GM21529 (cell line): ENCODE data around the gene IL18R1.

Experiments used
- ATAC-seq: cut with Tn5 transposase; IDR thresholded peaks from one replicate; pipeline ENCODE4 v1.9.1; 2021; ENCODE audit not compliant: unreplicated experiment

Gene IL18R1

DNA sequence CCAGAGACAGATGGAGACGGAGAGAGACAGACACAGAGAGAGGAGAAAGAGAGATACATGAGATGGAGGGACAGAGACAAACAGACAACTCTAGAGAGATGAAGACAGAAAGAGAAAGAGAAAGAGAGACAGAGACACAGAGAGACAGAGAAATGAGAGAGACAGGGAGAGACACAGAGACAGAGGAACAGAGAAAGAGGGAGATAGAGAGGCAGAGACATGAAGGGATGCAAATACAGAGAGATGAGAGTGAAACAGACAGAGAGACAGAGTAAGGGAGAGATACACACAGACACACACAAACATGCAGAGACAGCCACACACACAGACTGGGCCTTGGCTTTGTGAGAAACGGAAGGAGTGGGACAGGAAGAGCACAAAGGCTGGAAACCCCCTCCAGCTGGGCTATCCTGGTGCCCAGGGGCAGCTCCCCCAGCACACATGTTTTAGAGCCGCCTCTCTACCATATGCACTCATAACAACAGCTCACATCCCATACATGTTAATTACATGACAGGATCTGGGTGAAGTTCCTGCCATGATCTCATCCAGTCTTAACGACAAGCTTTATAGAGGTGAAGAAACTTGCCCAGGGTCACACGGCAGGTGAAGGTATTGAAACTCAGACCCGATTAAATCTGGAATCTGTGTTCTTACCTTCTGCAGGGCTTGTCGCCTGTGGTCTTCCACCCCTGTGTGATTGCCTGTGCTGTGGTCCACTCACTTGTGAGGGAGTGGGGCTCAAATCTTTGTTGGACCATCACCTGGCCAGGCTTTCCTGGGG is 32.4 kb downstream of the IL18R1 start:
- ATAC-seq: no peak

DNA sequence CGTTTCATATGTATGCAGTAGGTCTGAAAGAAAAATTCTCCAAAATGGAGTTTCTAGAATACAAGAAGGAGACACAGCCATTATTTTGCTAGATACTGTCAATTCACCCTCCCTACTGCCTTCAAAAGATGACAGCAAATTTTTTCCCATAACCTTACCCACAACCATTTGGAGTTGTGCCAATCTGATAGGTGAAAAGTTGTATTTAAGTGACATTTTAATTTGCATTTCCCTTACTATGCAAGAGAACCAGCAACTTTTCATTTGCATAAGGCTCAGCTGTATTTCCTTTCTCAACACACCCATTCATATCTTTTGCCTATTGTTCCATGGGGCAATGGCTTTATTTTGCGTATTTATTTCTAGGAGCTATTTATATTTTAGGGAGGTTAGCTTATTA is 36.0 kb downstream of the IL18R1 start:
- no peak for ATAC-seq

DNA sequence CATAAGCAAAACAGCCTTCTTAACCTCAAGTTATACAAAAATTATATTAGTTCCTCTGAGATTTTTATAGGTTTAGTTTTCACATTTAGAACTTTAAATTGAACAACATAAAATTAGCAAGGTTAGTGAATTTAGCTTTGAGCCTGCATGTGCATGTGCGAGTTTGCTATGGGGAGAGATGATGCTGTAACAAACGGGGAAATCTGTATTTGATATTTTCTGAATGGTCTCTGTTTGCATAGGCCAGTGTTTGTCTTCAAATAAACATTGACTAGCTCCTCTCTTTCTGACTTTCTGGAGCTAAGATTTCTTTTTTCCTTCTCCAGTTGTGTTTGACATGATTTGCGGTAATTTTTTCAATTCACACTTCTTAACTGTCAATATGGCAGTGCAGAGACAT is 36.5 kb downstream of the IL18R1 start:
- no peak for ATAC-seq

DNA sequence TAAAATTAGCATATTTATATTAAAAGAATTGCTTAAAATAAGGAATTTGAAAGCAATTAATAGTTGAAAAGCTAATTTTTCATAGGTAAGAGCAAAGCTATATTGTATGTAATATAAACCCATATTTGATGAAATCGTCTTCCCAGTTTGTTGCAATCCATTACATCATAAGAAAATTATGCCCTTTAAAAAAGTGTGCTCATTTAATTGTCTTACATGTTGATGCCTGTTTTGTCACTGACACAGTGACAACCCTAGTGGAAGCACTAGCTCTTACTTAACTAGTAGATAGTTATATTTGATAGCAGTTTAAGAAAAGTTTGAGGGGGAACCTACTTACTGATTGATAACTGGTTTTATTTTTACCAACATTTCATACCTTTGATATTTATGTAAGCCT is 37.3 kb downstream of the IL18R1 start:
- ATAC-seq: no peak

DNA sequence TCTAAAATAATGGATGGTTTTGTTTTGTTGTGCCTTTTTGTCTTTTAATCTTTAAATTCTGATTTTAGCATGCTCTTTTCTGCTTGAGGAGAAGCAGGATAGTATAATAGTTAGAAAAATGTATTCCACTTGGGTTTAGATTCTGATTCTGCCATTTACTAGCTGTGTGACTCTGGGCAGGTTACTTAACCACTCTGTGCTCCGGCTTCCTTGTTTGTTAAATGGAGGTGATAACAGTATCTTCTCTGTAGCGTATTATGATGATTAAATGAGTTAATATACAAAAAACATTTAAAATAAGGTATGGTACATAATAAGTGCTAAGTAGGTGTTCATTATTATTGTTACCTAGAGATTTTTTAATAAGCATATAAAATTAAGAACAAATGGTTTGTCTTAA is 40.4 kb downstream of the IL18R1 start:
- no peak for ATAC-seq

DNA sequence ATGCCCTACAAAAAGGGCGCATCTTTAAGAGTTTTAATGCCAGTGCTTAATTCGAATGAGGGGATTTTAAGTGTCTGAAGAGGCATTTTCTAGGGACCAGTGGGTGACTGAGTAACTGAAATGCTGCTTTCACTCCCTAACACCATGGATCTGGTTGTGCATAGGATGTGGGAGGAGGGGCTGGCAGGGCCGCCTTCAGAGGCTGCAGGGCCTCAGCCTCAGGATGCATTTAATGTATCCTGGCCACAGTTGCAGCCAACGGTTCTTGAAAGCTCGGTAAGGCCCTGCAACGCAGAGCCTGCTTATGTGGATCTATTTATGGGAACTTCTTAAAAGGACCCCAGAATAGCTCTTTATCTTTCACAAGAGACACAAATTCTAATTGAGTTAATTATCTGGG is 41.6 kb downstream of the IL18R1 start:
- no peak for ATAC-seq

DNA sequence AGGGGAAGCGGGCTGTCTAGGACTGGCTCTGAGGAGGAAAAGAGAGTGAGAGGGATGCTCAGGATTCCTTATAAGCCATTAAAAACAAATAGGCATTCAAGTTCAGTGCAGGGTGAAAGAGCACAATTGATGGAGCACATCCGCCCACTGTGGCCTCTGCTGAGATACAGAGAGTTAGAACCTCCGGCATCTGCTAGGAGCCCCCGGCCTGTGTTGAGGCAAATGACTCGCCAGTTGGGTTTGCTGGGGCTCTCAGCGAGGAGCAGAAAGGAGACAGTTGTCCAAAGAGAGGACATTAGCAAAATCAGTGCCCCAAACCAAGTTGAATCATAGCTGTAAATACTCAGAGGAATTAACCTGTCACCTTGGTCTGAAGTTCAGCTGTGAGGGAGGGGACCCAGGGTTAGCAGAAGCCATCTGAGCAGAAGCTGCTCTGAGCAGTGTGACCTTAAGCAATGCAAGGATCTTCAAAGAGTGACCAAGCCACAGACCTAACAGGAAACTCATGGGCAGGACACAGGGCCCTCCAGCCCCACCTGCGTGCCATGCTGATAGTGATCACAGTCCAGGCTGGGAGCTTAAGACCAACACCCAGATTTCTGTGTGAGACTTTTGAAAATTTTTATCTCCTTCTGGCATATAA is 44.0 kb downstream of the IL18R1 start:
- ATAC-seq: no peak

DNA sequence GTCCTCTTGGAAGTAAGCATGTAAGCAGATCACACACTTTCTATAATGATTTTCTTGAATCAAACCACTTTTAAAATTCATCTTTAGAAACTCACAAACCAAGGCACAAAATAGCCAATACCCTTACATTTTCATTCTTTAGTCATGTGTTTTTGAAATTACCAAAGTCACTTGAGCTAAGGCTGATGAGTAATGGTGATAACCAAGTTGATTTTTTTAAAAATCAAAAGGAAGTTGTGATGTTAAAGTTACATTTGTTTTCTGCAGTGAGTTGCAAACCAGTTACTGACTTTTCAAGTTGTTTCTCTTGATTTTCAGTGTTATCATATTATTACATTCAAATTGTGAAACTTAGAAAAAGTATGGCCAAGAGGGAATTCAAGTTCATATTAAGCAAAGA is 45.9 kb downstream of the IL18R1 start:
- ATAC-seq: no peak

DNA sequence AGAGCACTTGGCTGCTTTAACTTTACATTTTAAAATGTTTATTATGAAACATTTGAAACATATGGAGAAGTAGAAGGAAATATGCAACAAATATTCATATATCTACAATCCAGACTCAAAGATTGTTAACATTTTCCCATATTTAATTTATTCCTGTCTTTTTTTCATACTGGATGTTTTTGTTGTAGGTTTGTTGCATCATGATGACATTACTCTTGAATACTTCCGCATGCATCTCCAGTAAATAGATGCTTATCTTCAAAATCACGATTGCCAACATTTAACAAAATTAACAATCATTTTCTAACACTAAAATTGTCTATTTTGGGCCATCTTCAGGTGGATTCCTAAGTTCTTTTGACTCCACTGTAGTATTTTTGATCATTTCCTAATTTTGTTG is 46.3 kb downstream of the IL18R1 start:
- no peak for ATAC-seq

DNA sequence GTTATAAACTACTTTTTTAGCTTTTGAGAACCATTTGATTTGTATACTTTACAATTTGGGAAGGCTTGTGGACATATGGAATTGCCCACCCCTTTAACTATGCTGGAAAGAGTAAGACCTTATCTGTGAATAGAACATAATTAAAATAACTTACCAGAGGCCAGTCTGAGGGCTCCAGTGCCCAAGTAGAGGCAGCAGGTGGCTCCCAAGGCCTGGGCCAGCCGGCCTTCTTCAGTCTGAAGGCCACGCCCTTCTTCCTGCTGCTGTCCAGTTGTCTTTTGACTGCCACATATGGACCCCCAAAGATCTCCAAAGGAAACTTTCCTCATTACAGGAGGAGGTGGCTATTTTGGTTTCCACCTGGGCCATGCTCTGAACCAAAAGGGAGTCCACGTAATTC is 55.4 kb downstream of the IL18R1 start:
- no peak for ATAC-seq

DNA sequence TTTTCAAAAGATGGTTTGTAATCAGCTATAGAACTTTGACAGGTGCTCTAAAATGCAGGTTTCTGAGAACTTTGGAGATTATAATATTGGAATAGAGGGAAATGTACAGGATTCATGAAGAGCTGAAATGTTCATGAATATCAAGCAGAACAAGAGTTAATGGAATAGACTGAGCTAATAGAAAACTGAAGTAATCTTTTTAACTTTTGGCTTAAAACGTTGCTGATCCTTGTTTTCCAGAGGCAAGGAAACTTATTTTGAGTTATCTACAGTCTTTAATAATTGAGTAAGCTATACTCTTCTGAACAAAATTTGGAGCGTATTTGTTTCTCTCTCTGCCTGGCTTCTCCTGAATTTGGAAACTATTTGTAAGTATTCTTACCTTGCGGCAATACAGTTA is 56.6 kb downstream of the IL18R1 start:
- no peak for ATAC-seq

DNA sequence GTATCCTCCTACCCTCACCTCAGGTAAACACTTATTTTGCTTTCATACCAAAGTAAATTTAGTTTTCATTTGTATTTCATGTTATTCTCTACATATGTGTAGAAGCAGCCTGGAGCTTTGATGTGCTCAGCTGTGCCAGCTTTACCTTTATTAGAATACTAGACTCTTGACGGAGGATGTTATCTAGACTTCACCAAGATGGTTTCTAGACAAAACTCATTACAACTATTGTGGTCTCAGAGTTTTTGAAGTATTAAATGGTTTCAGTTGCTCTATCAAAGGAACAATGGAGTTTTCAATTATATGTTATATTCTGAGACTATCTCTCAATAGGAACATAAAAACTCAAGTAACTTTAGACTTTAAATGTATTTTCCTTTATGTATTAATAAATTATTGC is 62.4 kb downstream of the IL18R1 start:
- ATAC-seq: peak; percentile 24

DNA sequence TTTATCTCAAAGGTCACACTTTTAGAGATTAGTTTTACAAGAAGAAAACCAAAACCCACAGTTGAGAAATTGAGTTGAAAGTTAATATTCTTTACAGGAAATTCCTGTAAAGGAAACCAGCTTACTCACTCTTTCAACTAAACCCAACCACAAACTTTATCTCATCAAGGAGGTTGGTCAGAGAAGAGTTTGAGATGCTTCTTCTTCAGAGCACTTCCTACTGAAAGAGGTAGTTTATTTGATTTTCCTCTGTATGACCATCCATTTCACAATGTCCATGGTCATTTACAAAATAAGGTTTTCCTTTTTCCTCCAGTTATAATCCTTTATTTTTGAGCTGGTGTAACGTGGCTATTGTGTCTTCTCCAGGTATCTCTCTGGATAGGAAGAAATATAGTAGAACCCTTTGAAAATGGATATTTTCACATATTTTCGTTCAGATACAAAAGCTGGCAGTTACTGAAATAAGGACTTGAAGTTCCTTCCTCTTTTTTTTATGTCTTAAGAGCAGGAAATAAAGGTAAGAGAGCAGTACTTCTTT is 62.9 kb downstream of the IL18R1 start:
- ATAC-seq: peak; percentile 91

DNA sequence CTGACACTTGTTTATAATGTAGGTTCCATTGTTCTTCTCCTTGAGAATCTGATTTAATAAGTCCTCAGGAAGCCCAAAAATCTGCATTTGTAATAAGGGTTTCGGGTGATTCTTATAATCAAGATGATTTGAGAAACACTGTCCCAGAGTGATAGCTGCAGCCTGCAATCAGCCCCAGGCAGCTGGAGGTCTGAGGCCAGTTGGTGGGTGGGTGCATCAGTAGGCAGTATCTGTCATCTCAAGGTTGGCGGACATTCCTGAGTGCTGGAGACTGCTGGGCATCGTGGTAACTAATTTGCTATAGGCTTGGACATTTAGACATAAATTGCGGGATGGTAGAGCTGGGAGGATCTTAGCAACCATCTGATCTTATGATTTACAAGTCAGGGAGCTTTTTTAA is 64.7 kb downstream of the IL18R1 start:
- no peak for ATAC-seq

DNA sequence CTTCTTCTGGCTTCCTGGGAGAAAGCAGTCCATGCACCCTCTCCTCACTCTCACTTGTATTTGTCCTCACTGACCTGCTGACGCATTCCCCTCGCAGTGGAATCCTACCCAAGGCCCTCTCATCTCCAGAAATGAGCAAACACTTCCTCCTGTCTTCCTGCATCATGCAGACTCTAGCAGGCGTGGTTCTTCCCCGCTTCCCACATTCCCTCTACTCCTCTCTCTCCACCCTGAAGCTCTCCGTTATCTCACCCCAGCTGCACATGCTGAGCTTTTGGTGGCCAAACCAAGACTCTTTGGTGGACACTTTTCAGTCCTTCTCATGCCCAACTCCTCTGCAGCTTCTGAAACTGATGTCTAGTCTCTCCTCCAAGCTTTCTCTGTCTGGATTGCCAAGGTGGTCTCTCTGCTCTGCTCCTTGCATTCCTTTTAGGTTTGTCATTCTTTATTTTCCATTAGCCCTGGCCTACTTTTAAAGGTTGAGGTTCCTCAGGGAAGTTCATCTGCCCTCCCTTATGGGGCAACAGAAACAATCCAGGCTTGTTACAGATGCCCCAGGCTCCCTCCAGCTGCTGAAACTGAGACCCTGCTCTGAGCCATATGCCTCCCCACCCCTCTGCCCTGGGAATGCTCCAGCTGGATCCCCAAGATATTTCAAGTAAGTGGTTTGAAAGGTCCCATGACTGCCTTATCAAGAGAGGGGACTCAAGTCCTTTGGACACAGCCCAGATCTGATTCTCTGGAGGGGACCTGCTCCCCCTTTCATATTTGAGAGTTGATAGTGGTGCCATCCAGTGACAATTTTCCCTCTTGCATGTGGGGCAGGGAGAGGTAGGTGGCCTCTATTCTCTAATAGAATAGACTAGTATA is 66.5 kb downstream of the IL18R1 start:
- no peak for ATAC-seq

DNA sequence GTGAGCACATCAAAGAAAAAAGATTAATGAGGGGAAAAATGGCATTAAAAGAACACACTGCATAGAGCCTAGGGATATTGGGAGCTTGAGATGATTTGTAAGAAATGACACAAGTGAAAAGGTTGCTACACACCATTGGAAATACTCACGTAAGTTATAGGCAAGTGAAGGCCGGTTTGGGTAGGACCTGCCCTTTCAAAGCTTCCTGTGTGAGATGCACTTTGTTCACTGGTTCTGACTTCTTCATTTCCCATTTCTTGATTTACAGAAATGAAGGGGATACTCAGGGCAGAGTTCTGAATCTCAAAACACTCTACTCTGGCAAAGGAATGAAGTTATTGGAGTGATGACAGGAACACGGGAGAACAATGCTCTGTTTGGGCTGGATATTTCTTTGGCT is 67.3 kb downstream of the IL18R1 start, which contains the start of gene IL18RAP:
IL18RAP (plus strand) TSS at position 251 of the 400 bp plus-strand sequence; CDS start at position 369, 118 bp downstream.
- ATAC-seq: no peak

DNA sequence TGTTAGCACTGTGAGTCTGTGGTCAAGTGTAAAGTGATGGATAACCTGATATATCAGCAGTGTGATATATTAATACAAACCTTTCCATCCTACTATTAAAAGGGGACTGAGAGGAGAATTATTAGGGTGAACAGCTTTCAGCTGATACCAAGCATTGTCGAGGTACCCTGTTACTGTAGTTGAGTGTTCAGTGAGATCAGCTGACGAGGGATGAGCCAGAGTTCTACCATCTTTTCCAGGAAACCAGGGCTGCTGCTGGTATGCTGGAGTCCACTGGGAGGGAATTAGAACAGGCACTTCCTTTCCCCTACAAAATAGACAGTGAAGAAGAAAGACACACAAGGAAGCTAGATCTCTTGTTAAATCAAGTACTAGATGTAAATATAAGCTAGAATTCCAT is 67.8 kb downstream of the IL18R1 start:
- no peak for ATAC-seq

DNA sequence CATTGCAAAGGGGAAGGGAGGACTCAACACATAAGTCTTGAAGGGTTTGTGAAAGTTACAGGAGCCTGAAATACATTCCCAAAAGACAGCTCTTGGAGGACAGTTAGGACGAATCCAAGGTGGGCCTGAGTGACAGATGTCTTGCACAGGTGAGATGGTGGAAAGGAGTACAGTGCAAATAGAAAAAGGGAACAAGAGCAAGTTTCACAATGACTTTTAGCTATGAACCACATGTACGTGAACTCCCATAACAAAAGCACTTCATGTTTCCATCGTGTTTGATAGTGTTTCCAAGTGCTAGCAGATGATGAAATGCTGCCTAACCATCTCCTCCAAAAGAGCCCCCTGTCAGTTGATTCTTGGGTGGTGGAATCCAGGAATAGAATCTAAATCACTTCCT is 69.2 kb downstream of the IL18R1 start:
- ATAC-seq: peak; percentile 92

DNA sequence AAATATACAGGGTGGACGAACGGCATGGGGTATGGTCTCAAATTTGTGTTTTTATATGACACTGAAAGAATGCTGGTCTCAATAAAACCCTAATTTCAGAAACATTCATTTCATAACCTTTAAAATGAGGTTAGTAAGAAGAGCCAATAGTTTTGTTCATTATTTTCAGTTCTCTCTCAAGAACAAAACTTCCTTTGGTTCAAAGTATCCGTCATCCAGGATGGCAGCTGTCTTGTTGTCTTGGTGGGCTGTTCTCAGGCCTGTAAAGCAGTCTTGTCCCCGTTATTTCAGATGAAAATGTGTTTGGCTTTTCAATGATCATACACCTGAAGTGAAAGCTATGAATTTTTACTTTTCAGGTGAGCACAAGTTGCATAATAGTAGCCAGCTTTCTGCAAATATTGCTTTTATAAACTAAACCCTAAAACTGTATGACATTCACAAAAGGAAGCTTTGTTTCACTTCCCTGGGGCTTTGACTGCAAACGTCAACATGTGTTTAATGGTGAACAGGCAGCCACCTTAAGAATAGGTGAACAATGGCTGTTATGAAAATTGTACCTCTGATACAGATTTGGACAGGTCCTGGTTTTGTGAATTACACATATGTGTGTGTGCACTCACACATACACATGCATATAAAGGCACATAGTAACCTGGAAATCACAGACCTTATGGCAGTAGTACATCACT is 70.0 kb downstream of the IL18R1 start:
- ATAC-seq: peak; percentile 46

DNA sequence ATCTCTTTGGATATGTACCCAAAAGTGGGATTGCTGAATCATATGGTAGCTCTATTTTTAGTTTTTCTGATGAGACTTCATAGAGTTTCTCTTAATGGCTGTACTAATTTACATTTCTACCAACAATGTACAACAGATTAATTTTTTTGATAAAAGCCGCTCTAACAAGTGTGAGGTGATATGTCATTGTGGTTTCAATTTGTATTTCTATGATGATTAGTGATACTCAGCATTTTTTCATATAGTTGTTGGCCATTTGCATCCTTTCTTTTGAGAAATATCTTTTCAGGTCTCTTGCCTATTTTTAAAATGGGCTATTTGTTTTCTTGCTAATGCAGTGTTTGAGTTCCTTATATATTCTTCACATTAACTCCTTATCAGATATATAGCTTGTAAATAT is 71.7 kb downstream of the IL18R1 start:
- no peak for ATAC-seq

DNA sequence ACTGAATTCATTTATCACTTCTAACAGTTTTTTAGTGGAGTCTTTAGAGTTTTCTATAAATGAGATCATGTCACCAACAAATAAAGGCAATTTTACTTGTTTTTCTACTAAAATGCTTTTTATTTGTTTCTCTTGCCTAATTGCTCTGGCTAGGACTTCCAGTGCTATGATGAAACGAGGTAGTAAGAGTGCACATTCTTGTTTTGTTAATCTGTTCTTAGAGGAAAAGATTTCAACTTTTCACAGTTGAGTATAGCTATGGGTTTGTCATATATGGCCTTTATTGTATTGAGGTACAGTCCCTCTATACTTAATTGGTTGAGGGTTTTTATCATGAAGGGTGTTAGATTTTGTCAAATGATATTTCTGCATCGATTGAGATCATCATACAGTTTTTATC is 73.0 kb downstream of the IL18R1 start:
- ATAC-seq: no peak
